ENCODE results near the gene SYTL3.

The SYTL3 gene

GRCh38 chr6:158662954-158663624, 13.2 kb downstream of the SYTL3 start:
- no peak for DNase-seq (ENCODE audit: extremely low spot score)
- ChIA-PET CTCF (interaction anchor here (0.9 to 5.9 kb wide), 3 partner anchors 8 to 41 kb away, joined by 3 to 42 read pairs (median 5); partner anchors contain the start of gene SYTL3), POLR2A (interaction anchor here (0.6 kb wide), 1 partner anchor 10 kb away, joined by 4 read pairs; no protein-coding TSS in a partner anchor)
- TF ChIP-seq CTCF (IDR thresholded peaks at IDR 0.05; ENCODE audit: control extremely low read depth, extremely low read depth, low read depth, missing control alignments): no peak

GRCh38 chr6:158663625-158664165, 13.8 kb downstream of the SYTL3 start:
- ChIA-PET CTCF (interaction anchor here (0.9 to 1.1 kb wide), 3 partner anchors 8 to 40 kb away, joined by 3 to 5 read pairs (median 3); no protein-coding TSS in a partner anchor), POLR2A (no interaction called here)
- no peak for TF ChIP-seq CTCF (IDR thresholded peaks at IDR 0.05; ENCODE audit: control extremely low read depth, extremely low read depth, low read depth, missing control alignments)
- no peak for DNase-seq (ENCODE audit: extremely low spot score)

- POLR2A ChIA-PET: interaction anchor here (0.8 kb wide), 1 partner anchor 19 kb away, joined by 3 read pairs; no protein-coding TSS in a partner anchor
- no peak for TF ChIP-seq CTCF (IDR thresholded peaks at IDR 0.05; ENCODE audit: control extremely low read depth, extremely low read depth, low read depth, missing control alignments)
- no peak for DNase-seq (ENCODE audit: extremely low spot score)
- CTCF ChIA-PET: no interaction called here
Measured at GRCh38 chr6:158665332-158665731, 15.5 kb downstream of the SYTL3 start.

- POLR2A ChIA-PET: no interaction called here
- DNase-seq (ENCODE audit: extremely low spot score): peak; percentile 43
- TF ChIP-seq CTCF (IDR thresholded peaks at IDR 0.05; ENCODE audit: control extremely low read depth, extremely low read depth, low read depth, missing control alignments): no peak
- CTCF ChIA-PET: interaction anchor here (0.9 to 2.5 kb wide), 4 partner anchors 24 to 453 kb away, joined by 3 to 9 read pairs (median 5); no protein-coding TSS in a partner anchor
Measured at GRCh38 chr6:158666628-158667359, 16.9 kb downstream of the SYTL3 start.

GRCh38 chr6:158667360-158667981, 17.6 kb downstream of the SYTL3 start:
- TF ChIP-seq CTCF (IDR thresholded peaks at IDR 0.05; ENCODE audit: control extremely low read depth, extremely low read depth, low read depth, missing control alignments): no peak
- POLR2A ChIA-PET: no interaction called here

GRCh38 chr6:158668707-158669103, 18.9 kb downstream of the SYTL3 start:
- TF ChIP-seq CTCF (IDR thresholded peaks at IDR 0.05; ENCODE audit: control extremely low read depth, extremely low read depth, low read depth, missing control alignments): no peak
- DNase-seq (ENCODE audit: extremely low spot score): no peak
- ChIA-PET CTCF (interaction anchor here (0.9 to 8.2 kb wide), 5 partner anchors 9 to 455 kb away, joined by 3 to 44 read pairs (median 4); partner anchors contain the start of gene DYNLT1), POLR2A (no interaction called here)

More at GRCh38 chr6:158667360-158667981, 17.6 kb downstream of the SYTL3 start:
- CTCF ChIA-PET: interaction anchor here (1.0 to 2.5 kb wide), 3 partner anchors 24 to 453 kb away, joined by 3 to 9 read pairs (median 7); no protein-coding TSS in a partner anchor
- DNase-seq (ENCODE audit: extremely low spot score): no peak
